Kasumi-1 (cell line): ENCODE results near the gene FRMD5.
"Not testable (repeated sequence)": the region's sequence is repeated elsewhere in the genome, so short reads cannot be mapped to it uniquely, and the experiment has no call there.

Source experiments
- DNase-seq, 2 experiments: peaks; one replicate each; lab custom pipeline; 2025; lab: John Stamatoyannopoulos, UW

Gene FRMD5

DNA sequence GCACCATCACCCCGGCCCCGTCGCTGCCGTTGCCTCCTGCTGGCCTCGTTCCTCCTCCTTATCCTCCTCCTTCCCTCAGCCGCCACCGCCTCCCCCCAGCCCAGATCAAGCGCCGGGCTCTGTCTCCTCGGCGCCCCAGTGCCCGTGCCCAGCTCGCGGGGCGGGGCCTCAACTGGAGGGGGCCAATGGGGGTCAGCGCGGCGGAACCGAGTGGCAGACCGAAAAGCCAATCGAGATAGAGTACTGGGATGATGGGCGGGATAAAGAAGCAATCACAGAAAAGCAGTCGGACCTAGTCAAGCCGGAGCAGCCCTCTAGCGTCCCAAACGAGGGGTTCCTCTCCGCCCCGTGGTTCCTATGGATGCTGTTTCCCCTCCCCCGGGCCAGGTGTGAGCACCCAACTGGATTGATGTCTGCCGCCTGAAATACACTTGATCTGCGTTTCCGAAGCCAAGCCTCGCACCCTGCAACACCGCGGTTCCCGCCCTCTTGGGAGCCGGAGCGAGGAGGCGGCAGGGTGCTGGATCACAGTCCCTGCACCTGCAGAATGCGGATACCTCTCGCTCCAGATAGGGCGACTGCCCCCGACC is at the start of gene FRMD5:
Gene FRMD5 (minus strand): TSS at position 121 of the 590 bp plus-strand sequence.
- DNase-seq, result no peak

DNA sequence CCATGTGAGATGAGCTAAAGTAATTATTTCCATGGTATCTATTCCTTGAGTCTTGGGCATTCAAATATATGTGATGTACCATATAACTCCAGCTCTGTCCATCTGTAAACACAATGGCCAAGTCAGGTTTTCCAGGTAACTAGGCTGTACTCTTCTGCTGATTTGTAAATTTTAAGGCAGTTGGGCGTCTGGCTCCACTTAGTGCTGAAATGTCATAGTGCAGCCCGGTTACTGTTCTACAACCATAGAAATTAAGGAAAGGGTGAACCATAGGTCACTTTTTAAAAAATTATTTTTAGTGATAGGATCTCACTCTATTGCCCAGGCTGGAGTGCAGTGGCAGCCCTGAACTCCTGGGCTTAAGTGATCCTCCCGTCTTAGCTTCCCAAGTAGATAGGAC is 48.8 kb upstream of the FRMD5 start:
- DNase-seq, result no peak

DNA sequence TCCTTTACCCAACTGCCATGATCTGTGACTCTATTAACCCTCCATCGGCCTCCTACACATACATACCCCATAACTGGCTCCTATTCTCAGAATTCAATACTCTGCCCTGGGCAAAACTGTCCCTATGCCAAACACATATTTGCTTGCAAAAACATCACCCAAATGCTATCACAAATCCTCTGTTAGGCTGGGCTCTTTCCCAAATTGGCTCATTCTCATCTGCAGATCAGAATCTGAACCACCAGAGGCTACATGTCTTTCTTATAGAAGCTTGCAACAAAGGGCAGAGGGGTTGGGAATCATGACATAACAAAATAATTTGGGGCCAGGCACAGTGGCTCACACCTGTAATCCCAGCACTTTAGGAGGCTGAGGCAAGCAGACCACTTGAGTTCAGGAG is 48.1 kb upstream of the FRMD5 start:
- DNase-seq, result no peak

DNA sequence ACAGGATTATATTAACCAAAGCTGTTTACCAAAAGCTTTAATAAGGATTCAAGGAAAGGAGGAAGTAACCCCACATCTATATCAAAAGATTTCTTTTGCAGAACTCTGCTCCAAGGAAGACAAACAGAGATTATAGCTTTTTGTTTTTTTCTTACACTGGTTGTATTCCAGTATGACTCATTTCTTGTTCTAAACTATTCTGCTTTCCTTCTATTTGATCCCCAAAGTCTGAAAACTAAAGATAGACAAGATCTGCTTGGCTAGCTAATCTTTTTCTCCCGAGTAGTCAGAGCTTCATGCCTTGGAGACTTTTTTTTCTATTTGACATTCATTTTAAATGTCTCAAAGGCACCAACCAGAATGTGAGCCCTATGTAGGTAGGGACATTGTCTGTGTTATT is 36.8 kb upstream of the FRMD5 start:
- DNase-seq, result no peak

DNA sequence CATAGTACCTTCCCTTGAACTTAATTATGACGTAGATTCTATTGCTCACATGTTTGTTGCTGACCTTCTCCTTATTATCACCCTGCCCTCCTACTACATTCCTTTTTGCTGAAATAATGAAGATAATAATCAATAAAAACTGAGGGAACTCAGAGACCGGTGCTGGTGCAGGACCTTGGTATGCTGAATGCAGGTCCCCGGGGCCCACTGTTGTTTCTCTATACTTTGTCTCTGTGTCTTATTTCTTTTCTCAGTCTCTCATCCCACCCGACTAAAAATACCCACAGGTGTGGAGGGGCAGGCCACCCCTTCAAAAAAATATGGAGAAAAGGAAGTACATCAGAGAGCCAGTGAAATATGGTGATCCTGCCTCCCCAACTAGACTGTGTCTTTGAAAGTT is 34.2 kb upstream of the FRMD5 start:
- not testable (repeated sequence) for DNase-seq

DNA sequence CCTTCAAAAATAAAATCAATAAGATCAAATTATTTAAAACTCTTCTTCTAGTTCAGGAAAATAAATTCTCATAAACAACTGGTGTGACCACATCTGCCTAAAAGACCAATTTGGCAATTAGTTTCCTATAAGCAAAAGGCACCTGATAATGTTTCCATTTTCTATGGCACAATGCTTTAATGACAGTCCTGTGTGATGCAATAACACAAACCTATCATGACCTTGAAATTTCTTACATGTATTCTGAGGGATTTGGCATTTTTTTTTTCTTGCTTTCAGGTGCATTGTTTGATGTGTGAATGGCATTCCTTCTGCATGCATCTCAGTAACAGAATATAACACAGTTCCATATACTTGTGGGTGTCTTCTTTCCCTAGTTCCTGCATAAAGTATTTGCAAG is 32.5 kb upstream of the FRMD5 start:
- DNase-seq, result no peak

DNA sequence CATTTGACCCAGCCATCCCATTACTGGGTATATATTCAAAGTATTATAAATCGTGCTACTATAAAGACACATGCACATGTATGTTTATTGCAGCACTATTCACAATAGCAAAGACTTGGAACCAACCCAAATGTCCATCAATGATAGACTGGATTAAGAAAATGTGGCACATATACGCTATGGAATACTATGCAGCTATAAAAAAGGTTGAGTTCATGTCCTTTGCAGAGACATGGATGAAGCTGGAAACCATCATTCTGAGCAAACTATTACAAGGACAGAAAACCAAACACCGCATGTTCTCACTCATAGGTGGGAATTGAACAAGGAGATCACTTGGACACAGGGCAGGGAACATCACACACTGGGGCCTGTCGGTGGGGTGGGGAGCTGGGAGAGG is 31.9 kb upstream of the FRMD5 start:
- not testable (repeated sequence) for DNase-seq

DNA sequence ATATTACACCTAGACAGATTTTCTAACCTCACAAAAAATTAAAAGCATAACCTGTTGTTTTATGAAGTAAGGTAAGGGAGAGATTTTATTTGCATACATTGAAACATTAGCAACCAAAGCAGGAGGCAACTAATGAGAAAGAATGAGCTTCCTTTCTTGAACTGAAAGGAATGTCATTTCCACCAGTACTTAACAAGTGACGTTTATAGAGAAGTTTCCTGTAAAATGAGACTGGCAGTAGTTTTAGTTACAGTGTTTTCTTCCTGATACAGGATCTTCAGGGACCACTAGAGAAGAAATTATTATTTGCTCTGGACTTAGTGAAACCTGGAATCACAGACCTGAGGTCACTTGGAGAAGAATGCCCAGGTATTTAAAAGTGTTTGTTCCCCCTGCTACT is 27.4 kb upstream of the FRMD5 start:
- DNase-seq, result no peak

DNA sequence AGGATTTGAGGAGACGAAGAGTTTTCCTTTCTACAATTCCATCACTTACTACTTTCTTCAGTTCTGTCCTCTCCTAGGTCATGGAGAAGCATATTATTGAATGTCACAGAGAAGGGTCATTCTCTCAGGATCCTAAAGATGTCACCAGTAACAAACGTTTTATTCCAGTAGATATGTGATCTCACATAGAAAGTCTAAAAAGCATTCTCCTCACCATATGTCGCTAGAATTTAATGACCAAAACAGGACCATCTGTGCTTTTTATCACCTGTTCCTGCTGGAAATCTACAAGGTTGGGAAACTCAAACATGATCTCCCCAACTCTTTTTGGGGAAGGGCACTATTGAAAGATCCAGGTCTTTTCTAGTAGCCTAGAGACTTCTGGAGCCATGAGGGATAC is 24.0 kb upstream of the FRMD5 start:
- DNase-seq, result no peak

DNA sequence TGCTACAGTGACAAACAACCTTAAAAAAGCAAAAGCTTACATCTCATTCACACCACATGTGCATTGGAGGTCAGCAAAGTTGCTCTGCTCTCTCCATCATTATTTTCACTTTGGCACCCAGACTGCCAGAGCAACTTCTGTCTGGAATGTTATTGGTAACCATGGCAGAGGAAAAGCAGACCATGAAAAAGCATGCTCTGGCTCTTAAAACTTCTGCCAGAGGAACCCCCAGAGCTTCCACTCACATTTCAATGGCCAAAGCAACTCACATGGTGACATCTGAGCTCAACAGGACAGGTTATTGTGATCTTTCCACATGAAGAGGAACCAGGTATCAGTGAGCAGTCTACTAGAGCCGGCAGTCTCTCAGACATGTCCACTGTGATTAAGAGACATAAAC is 21.9 kb upstream of the FRMD5 start:
- no peak for DNase-seq

DNA sequence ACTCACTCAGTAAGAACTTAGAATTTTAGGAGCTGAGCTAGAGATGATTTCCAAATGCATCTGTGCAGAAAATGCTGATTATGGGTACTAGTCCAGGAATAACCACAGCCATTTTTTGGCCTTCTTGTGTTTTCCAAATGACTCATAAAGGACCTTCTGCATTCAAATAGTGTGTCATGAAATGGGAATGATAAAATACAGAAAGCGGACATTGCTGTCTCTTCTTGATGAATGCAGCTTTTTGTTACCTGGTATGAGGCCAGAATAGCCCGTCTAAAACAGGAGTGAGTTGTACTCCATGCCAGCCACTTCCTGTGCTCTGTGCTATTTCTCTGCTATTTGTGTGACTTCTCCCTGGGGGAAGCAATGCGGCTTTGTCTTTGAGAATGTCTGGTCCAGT is 20.5 kb upstream of the FRMD5 start:
- DNase-seq, result no peak

DNA sequence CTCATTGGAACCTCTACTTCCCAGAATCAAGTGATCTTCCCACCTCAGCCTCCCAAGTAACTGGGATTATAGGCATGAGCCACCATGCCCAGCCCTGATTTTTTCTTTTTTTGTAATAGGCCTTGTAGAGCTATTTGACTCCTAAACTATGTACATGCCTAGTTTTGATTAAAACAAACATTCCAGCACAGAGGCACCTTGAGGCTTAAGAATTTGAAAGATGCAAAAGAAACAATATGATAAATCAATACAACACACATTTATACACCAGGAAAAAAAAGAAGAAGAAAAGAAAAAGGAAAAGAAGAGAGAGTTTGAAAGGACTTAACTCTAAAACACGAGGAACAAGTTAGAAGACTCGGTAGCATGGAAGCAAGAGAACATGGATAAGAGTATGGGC is 13.9 kb upstream of the FRMD5 start:
- no peak for DNase-seq

DNA sequence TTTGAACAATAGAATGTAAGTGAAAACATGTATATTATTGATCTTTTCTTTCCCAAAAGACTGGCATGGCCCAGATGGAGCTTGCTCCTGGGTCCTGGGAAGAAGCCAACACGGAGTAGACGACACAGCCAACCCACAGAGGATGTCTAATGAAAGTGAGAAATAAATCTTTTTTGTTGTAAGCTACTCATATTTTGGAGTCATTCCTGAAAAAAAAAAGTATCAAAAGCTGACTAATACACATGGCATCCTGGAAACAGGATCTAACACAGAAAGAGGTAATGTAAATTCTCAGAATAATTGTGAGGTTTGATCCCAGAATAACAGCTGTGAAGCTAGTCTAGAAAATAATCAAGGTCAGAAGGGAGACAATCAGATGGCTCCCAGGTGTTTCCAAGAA is 12.6 kb upstream of the FRMD5 start:
- DNase-seq, result no peak

DNA sequence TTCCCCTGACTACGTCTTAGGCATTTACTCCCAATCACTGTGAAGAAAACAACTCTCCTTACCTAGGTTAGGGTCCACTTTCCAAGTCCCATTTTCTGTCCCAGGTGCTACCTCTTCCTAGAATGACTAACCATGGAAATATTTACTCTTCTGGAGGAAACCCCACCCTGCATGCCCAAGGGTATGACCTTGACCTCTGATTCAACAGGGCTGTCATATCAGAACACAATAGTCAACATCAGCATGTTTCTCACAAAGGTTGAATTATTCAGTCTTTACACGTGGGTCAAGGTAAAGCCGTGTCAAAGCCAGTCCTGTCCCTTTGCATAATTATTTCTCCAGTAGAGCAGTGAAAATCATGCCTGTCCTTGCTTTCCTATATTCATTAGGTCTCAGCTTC is 4.3 kb upstream of the FRMD5 start:
- no peak for DNase-seq

DNA sequence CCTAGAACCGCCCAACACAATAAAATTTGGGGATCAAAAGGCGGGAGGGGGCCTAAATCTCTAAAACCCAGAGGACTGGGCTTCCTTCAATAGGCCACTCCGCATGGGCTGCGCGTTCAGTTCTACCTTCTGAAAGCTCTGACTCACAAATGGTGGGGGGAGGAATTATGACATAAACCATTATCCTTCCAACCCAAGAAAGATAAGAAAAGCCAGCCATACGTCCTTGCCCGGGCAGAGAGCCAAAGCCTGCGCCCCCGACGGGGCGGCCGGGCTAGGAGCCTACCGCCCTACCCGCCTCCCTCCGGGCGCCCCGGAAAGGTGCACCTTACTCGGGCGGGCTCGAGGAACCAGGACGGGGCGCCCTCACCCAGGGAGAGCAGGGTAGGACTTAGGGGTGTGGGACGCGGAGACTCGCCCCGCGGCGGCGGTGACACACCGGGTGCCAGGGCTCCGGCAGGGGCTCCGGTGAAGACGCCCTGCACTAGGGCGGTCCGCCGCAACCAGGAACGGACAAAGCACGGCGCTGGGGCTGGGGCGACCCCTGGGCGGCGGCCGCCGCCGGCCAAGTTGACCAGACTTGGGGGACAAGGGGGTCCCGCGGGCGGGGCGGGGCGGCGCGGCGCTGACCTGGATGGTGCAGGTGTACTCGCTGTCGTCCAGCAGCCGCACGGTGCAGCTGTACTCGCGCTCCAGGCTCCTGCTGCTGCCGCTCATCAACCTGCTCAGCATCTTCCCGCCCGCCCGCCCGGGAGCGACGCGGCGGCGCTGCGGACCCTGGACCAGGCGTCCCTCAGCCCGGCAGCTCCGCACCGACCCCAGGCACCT is 534 bp downstream of the FRMD5 start:
- DNase-seq, result no peak

DNA sequence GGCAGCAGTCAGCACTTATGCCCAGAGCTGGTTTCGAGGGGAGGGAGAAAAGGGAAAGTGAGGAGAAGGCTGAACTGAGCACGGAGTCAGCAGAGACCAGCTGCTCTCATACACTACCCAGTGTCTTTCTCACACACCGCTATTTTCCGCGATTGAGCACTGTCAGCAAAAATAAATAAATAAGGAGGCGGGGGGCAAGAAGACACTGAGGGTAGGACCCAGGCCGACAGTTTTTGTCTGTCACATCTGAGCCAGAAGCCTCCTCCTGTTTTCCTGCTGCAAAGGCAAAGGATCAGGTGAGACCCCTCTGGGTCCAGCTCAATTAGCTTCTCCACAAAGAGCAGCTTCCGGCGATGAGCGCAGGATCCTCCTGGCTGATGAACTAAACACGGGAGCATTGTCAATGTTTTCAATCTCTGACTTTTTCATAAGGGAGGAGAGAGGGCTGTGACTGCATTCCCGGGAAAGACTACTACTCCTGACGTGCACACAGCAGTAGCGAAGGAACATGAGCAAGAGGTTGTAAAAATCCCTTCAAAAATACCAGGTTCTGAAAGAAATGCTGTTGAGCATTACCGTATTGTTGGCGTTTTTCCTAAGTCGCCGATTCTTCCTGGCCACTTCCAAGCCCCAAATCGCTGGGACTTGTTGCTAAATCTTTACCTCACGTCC is 1.3 kb downstream of the FRMD5 start:
- no peak for DNase-seq

DNA sequence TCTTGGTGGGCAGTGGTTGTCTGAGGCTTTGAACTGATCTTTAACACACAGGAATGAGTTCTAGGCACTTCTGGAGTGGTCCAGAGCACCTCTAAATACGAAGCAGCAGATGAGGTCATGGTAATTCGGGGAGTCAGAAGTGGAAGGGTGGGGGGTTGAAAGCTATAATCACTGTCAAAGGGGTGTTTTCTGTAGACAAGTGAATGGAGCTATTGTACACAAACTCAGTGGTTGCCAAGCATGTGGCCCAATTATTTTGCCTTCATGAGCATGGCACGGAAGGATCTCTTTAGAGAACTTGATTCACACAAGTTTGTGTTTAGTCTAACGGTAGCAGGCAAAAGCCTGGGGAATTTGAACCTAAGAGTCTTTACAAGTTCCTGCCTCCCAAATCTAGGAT is 6.3 kb downstream of the FRMD5 start:
- no peak for DNase-seq

DNA sequence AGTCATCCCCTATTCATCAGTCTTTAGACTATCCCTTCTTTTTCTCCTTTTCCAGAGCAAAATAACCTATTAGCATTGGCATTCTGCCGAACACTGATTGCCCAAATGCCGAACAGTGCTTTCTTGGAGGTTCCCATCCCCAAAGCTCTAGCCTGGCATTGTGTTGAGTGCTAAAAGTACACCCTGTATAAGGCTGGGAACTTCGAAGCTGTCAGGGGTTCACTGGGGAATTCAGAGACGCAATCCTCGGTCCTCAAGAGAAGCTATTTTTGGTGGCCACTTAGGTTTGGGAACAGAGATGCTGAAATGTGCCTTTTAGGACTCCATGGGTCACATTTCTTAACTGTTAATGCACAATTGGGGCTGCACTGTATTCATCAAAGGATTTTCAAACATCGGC is 8.4 kb downstream of the FRMD5 start:
- DNase-seq, result no peak

DNA sequence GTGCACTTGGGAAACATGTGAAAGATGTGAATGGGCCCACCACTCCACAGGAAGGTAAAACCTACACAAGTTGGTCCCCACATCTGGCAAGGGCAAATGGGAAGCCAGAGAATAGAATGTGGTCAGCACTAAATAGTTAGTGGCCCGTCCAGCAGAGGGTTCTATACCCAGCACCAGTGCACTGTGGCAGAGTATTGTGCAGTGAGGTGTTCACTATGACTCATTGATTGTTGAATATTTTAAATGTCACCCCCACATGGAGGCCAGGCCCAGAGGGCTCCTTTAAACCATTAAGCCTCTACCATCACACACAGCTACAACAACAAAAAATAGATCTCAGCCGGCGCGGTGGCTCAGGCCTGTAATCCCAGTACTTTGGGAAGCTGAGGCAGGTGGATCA is 11.7 kb downstream of the FRMD5 start:
- DNase-seq, result no peak

DNA sequence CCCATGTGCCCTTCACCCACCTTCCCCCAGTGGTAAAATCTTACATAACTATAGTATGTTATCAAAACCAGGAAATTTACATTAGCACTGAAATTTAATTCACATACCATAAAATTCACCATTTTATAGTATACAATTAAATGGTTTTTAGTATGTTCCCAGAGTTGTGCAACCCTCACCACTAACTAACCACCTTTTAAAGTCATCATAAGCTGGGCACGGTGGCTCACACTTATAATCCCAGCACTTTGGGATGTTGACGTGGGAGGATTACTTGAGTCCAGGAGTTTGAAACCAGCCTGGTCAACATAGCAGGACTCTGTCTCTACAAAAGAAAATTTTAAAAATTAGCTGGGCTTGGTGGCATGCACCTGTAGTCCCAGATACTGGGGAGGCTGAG is 13.7 kb downstream of the FRMD5 start:
- no peak for DNase-seq

DNA sequence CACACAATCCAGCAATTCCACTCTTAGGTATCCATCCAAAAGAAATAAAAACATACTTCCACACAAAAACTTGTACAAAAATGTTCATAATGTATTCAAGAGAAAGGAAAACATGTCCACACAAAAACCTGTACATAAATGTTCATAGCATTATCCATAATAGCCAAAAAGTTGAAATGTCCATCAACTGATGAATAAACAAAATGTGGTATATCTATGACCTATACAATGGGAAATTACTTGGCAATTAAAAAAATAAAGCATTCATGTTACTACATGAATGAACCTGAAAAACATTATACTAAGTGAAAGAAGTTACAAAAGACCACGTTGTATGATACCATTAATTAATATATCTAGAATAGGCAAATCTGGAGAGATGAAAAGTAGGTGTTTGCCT is 17.9 kb downstream of the FRMD5 start:
- DNase-seq, result no peak

DNA sequence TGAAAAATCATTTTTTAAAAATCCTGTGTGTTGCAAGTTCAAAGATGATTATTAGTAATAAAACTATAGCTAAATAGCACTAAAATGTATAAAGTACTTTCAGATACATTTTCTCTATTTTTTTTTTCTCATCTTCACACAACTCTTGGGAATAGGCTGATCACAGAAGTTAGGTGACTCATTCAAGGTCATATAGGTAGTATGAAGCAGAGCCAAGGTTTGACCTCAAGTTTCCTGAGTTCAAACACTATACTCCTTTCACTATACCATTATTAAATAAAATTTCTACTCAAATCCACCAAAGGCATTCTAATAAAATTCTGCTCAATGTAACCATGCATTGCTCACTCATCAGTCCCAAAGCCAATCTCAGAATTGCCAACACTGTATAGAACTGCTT is 21.3 kb downstream of the FRMD5 start:
- DNase-seq, result no peak

DNA sequence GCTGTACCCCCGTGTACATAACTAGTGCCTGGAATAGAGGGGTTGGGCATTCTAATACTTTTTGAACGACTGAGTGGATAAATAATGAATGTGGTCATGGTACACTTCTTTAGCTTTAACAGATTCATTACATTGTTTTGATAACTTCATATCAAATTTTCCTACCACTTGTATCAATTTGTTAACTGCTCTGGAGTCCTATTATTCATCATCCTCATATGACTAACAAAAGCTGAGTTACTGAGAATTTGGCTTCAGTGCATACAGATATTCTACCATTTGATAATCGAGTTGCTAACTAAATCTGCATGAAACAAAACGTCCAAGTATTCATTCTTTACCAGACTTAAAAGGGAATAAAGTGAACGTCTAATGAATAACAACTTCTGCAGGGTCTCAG is 31.7 kb downstream of the FRMD5 start:
- no peak for DNase-seq
